ENCODE data around the gene VMP1. TPM values are rescaled to one million over a fixed set of nuclear protein-coding genes. Genes with fewer than 3 reads are reported as not detected.
"Not testable (repeated sequence)": the region's sequence is repeated elsewhere in the genome, so short reads cannot be mapped to it uniquely, and the experiment has no call there.

VMP1 gene
- total RNA-seq, 1 experiment from 2014 or later: 72.8 TPM

DNA sequence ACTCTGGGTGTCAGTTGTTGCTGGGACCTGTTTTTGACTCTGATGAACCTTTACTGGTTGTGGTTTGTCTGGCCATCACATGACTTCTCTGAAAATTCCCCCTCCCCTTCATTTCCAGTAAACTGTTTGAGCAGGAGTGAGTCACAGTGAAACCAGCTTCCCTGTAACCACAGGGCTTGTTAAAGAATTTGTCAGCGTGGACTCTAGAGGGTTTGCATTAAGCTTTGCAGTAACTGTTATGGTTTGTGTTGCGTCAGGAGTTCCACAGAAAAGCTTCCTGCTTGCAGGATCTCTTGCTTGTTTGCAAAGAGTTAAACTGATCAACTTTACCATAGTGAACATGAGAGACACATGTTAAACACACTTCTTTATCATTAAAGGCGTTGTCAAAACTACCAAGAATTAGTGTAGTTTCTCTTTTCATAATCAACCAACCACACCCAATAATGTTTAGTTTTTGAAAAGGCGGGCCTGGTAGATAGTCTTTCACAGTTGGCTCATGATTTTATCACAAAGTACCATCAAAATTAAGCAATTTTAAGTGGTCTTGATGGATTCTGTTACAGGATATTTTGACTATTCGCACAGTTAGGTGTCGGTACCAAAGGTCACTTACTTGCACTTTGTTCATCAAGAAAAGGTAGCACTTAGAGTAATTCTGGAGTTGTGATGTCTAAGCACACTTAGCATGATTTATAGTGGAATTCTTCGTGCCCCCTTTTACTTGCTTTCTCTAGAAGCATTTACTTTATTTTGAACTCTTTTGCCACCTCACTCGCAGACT is 79.3 kb downstream of the VMP1 start (continued):
- TF ChIP-seq, protein P1, sequence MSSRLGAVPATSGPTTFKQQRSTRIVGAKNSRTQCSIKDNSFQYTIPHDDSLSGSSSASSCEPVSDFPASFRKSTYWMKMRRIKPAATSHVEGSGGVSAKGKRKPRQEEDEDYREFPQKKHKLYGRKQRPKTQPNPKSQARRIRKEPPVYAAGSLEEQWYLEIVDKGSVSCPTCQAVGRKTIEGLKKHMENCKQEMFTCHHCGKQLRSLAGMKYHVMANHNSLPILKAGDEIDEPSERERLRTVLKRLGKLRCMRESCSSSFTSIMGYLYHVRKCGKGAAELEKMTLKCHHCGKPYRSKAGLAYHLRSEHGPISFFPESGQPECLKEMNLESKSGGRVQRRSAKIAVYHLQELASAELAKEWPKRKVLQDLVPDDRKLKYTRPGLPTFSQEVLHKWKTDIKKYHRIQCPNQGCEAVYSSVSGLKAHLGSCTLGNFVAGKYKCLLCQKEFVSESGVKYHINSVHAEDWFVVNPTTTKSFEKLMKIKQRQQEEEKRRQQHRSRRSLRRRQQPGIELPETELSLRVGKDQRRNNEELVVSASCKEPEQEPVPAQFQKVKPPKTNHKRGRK (CRISPR knock-in tag; IDR thresholded peaks at IDR 0.05; ENCODE audit: borderline replicate concordance): no peak
- TF ChIP-seq, protein P2, sequence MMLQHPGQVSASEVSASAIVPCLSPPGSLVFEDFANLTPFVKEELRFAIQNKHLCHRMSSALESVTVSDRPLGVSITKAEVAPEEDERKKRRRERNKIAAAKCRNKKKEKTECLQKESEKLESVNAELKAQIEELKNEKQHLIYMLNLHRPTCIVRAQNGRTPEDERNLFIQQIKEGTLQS (CRISPR knock-in tag; conservative IDR thresholded peaks at IDR 0.05): no peak
- TF ChIP-seq ZNF671 (CRISPR knock-in tag; IDR thresholded peaks at IDR 0.05) (no peak), GABPB1 (CRISPR knock-in tag; IDR thresholded peaks at IDR 0.05) (peak; percentile 98), KAT7 (CRISPR knock-in tag; IDR thresholded peaks at IDR 0.05; ENCODE audit: borderline replicate concordance) (no peak), TEAD1 (CRISPR knock-in tag; IDR thresholded peaks at IDR 0.05) (no peak), PRRX2 (CRISPR knock-in tag; IDR thresholded peaks at IDR 0.05) (no peak), NR2C2 (CRISPR knock-in tag; IDR thresholded peaks at IDR 0.05) (no peak), NR1H2 (CRISPR knock-in tag; IDR thresholded peaks at IDR 0.05) (no peak)
- TF ChIP-seq, protein P3, sequence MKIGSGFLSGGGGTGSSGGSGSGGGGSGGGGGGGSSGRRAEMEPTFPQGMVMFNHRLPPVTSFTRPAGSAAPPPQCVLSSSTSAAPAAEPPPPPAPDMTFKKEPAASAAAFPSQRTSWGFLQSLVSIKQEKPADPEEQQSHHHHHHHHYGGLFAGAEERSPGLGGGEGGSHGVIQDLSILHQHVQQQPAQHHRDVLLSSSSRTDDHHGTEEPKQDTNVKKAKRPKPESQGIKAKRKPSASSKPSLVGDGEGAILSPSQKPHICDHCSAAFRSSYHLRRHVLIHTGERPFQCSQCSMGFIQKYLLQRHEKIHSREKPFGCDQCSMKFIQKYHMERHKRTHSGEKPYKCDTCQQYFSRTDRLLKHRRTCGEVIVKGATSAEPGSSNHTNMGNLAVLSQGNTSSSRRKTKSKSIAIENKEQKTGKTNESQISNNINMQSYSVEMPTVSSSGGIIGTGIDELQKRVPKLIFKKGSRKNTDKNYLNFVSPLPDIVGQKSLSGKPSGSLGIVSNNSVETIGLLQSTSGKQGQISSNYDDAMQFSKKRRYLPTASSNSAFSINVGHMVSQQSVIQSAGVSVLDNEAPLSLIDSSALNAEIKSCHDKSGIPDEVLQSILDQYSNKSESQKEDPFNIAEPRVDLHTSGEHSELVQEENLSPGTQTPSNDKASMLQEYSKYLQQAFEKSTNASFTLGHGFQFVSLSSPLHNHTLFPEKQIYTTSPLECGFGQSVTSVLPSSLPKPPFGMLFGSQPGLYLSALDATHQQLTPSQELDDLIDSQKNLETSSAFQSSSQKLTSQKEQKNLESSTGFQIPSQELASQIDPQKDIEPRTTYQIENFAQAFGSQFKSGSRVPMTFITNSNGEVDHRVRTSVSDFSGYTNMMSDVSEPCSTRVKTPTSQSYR (CRISPR knock-in tag; IDR thresholded peaks at IDR 0.05): no peak

DNA sequence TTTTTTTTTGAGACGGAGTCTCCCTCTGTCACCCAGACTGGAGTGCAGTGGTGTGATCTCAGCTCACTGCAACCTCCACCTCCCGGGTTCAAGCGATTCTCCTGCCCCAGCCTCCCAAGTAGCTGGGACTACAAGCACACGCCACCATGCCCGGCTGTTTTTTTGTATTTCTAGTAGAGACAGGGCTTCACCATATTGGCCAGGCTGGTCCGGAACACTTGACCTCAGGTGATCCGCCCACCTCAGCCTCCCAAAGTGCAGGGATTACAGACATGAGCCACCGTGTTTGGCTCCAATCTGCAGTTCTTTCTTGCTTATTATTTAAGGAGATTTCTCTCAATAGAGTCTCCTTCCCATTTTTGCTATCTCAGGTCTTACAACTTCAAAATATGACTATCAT is 82.4 kb downstream of the VMP1 start:
- CTCF ChIA-PET; H3K4me3 Mint-ChIP-seq; DNase-seq (ENCODE audit: low spot score); H3K27ac Mint-ChIP-seq; H3K36me3 Mint-ChIP-seq; ATAC-seq; H3K9me3 Mint-ChIP-seq; H3K27me3 Mint-ChIP-seq (ENCODE audit: low read depth): not testable (repeated sequence)
- peaks cover 19% of the 10 kb centered on the region for H3K4me1 Mint-ChIP-seq
- POLR2A ChIA-PET: interaction anchor here (0.7 kb wide), 1 partner anchor 1262 kb away, joined by 4 read pairs; no protein-coding TSS in a partner anchor

DNA sequence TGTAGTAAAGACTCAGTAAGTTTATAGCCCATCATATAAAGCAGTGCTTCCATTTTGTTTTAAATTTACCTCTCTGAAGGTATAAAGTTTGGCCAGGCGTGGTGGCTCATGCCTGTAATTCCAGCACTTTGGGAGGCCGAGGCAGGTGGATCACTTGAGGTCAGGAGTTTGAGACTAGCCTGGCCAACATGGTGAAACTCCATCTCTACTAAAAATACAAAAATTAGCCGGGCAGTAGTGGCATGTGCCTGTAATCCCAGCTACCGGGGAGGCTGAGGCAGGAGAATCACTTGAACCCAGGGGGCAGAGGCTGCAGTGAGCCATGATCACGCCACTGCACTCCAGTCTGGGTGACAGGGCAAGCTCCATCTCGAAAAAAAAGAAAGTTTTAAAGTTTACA is 83.0 kb downstream of the VMP1 start:
- POLR2A ChIA-PET, CTCF ChIA-PET, H3K27ac Mint-ChIP-seq: not testable (repeated sequence)

DNA sequence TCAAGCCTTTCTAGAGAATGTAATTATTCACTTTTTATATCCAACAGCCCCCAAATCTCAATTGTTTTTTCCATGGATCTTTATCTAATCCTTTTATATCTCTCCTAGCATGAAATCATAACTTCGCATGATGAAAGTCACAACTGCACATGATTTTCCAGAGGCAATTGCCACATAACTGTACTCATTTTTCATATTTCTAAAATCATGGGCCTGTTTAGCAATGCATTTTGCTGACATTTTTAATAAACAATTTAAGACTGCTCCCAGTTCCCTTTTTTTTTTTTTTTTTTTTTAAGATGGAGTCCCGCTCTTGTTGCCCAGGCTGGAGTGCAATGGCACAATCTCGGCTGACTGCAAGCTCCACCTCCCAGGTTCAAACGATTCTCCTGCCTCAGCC is 83.5 kb downstream of the VMP1 start:
- no peaks in the 10 kb centered on the region for H3K27me3 Mint-ChIP-seq (ENCODE audit: low read depth)
- TF ChIP-seq RELA (CRISPR knock-in tag; IDR thresholded peaks at IDR 0.05; ENCODE audit: borderline replicate concordance): no peak
- TF ChIP-seq SOX15 (CRISPR knock-in tag; IDR thresholded peaks at IDR 0.05): no peak
- no peak for TF ChIP-seq ESRRA (CRISPR knock-in tag; IDR thresholded peaks at IDR 0.05; ENCODE audit: borderline replicate concordance)
- TF ChIP-seq, protein P4, sequence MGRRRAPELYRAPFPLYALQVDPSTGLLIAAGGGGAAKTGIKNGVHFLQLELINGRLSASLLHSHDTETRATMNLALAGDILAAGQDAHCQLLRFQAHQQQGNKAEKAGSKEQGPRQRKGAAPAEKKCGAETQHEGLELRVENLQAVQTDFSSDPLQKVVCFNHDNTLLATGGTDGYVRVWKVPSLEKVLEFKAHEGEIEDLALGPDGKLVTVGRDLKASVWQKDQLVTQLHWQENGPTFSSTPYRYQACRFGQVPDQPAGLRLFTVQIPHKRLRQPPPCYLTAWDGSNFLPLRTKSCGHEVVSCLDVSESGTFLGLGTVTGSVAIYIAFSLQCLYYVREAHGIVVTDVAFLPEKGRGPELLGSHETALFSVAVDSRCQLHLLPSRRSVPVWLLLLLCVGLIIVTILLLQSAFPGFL (CRISPR knock-in tag; IDR thresholded peaks at IDR 0.05; ENCODE audit: borderline replicate concordance): no peak
- TF ChIP-seq, protein P5, sequence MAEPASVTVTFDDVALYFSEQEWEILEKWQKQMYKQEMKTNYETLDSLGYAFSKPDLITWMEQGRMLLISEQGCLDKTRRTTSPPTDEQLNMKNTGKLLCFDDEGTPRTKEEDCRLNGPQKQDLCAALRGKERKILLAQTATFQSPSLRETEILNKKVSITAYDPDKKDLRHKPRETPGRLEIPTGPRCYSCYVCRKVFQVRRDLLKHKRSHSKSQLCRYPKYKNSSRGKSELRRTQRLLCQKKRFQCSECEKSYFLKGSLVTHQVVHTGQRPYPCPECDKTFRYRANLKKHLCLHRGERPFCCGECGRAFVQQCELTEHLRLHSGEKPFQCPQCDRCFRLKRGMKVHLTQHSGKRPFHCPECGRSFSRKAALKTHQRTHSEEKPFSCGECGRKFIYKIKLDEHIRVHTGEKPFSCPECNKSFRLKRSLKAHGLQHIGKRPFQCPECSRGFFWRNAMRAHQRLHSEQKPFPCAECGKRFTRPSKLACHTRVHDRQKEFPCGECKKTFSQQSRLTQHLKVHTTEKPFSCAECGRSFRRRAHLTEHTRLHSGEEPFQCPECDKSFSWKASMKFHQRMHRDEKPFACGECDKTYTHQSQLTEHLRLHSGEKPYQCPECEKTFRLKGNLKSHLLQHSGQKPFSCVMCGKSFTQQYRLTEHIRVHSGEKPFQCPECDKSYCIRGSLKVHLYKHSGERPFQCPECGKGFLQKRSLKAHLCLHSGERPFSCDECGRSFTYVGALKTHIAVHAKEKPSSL (CRISPR knock-in tag; conservative IDR thresholded peaks at IDR 0.05): no peak
- TF ChIP-seq MYBL2 (CRISPR knock-in tag; IDR thresholded peaks at IDR 0.05): no peak
- CTCF ChIA-PET: no interaction called here
- H3K4me3 Mint-ChIP-seq: no peak overlapping the region
- POLR2A ChIA-PET: no interaction called here
- DNase-seq (ENCODE audit: low spot score) (no peak), ATAC-seq (no peak)
- H3K36me3 Mint-ChIP-seq: no peaks in the 10 kb centered on the region
- H3K9me3 Mint-ChIP-seq: no peaks in the 10 kb centered on the region
- H3K27ac Mint-ChIP-seq: no peak overlapping the region
- peaks cover 16% of the 10 kb centered on the region for H3K4me1 Mint-ChIP-seq

More for the DNA sequence above, 83.0 kb downstream of the VMP1 start:
- peaks cover 16% of the 10 kb centered on the region for H3K4me1 Mint-ChIP-seq
- H3K9me3 Mint-ChIP-seq; ATAC-seq; DNase-seq (ENCODE audit: low spot score); H3K4me3 Mint-ChIP-seq; H3K36me3 Mint-ChIP-seq; H3K27me3 Mint-ChIP-seq (ENCODE audit: low read depth): not testable (repeated sequence)

Measured in WTC11 (cell line).